GM19397 (cell line): Measurements from ENCODE around the gene GALNT5.

Experiments used
- ATAC-seq: cut with Tn5 transposase; IDR thresholded peaks from one replicate; pipeline ENCODE4 v1.9.1; 2021; ENCODE audit warnings: mild to moderate bottlenecking, moderate library complexity; ENCODE audit not compliant: unreplicated experiment

Gene GALNT5

GRCh38 chr2:157362627-157363026 lies 105.1 kb downstream of the GALNT5 start:
- ATAC-seq: no peak

GRCh38 chr2:157363612-157364101 lies 106.2 kb downstream of the GALNT5 start:
- peak; percentile 47 for ATAC-seq
